Stimulated activated CD8-positive, alpha-beta memory T cell treated with anti-CD3 and anti-CD28 coated beads, Interleukin-4, amount 100 ng/mL, for 48 hours (primary cell): ENCODE results near the gene S100A11.
A peak's percentile ranks its signal among the peaks of the same experiment; 100 is the strongest.

Source experiments
- DNase-seq: peaks from one replicate; pipeline ENCODE4 v3.0.0-alpha.2; 2020

Gene S100A11

GRCh38 chr1:152001631-152002584 lies 34.9 kb downstream of the S100A11 start:
- DNase-seq = peak; percentile 83

- DNase-seq = no peak
These were observed 35.7 kb downstream of the S100A11 start for GRCh38 chr1:152000964-152001630.

- no peak for DNase-seq
These were observed 38.0 kb downstream of the S100A11 start for GRCh38 chr1:151998611-151999362.

- no peak for DNase-seq
These were observed 39.6 kb downstream of the S100A11 start for GRCh38 chr1:151997284-151997570.

- no peak for DNase-seq
These were observed 41.0 kb downstream of the S100A11 start for GRCh38 chr1:151995774-151996173.

- DNase-seq = no peak
These were observed 41.8 kb downstream of the S100A11 start for GRCh38 chr1:151994956-151995355.

- DNase-seq = peak; percentile 76
These were observed 42.9 kb downstream of the S100A11 start, which contains the start of gene S100A10 for GRCh38 chr1:151993734-151994496. Gene S100A10, minus strand, starts transcription at chr1:151993859. Its CDS starts 7,629 bp downstream, at chr1:151986230.

GRCh38 chr1:151993084-151993733 lies 43.6 kb downstream of the S100A11 start:
- peak; percentile 59 for DNase-seq

GRCh38 chr1:151992303-151993083 lies 44.3 kb downstream of the S100A11 start:
- DNase-seq = peak; percentile 57

- no peak for DNase-seq
These were observed 45.0 kb downstream of the S100A11 start for GRCh38 chr1:151991663-151992302.

- no peak for DNase-seq
These were observed 46.0 kb downstream of the S100A11 start for GRCh38 chr1:151990856-151991198.

- no peak for DNase-seq
These were observed 46.5 kb downstream of the S100A11 start for GRCh38 chr1:151990058-151990855.

GRCh38 chr1:151989211-151989862 lies 47.5 kb downstream of the S100A11 start:
- DNase-seq = peak; percentile 76

- DNase-seq = no peak
These were observed 48.3 kb downstream of the S100A11 start for GRCh38 chr1:151988405-151988923.

- DNase-seq = no peak
These were observed 50.2 kb downstream of the S100A11 start for GRCh38 chr1:151986501-151987190.

GRCh38 chr1:151985768-151986167 lies 51.0 kb downstream of the S100A11 start:
- DNase-seq = no peak

GRCh38 chr1:151985270-151985669 lies 51.5 kb downstream of the S100A11 start:
- DNase-seq = no peak

- peak; percentile 49 for DNase-seq
These were observed 52.4 kb downstream of the S100A11 start for GRCh38 chr1:151984313-151984956.
